HG02981 (cell line): ENCODE results near the gene RAB1B.
"Not testable (repeated sequence)": the region's sequence is repeated elsewhere in the genome, so short reads cannot be mapped to it uniquely, and the experiment has no call there.

Experiments
- ATAC-seq: cut with Tn5 transposase; IDR thresholded peaks from one replicate; pipeline ENCODE4 v1.9.1; 2021; ENCODE audit warnings: mild to moderate bottlenecking, moderate library complexity; ENCODE audit not compliant: unreplicated experiment

Gene RAB1B

GRCh38 chr11:66317723-66318599 lies 49.5 kb downstream of the RAB1B start:
- no peak for ATAC-seq

DNA sequence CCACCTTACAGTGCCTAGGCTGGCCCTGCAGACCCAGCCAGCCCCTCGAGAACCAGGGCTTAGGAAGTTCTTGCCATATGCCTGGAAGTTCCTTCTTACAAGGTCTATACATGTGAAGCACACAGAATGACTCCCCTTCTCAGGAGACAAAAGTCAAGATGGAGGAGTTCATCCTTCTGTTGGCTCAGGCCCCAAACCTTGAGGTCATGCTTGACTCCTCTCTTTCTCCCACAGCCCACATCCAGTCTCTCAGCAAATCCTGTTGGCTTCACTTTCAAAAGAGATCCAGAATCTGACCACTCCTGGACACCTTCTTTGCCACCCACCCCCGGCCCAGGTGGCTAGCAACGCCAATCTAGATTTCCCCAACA lies 50.1 kb downstream of the RAB1B start:
- no peak for ATAC-seq

DNA sequence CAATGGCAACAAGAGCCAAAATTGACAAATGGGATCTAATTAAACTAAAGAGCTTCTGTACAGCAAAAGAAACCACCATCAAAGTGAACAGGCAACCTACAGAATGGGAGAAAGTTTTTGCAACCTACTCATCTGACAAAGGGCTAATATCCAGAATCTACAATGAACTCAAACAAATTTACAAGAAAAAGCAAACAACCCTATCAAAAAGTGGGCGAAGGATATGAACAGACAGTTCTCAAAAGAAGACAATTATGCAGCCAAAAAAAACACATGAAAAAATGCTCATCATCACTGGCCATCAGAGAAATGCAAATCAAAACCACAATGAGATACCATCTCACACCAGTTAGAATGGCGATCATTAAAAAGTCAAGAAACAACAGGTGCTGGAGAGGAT lies 51.9 kb downstream of the RAB1B start:
- not testable (repeated sequence) for ATAC-seq

GRCh38 chr11:66320748-66321147 lies 52.3 kb downstream of the RAB1B start:
- ATAC-seq = not testable (repeated sequence)

DNA sequence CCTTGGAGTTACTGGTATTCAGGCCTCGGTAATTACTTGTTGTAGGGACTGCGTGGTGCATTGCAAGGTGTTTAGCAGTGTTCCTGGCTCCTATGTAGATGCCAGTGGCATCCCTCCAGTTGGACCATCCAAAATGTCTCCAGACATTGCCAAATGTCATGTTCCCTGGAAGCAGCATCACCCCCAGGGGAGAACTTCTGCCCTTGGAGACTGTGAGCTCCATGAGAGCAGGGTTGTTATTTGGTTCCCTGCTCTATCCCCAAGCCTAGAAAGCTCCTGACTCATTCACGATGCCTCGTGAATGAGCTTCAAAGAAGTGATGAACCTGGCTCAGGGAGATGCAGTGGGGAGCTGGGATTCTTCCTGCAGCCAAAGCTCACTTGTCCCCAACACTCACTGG lies 53.2 kb downstream of the RAB1B start:
- ATAC-seq = no peak

- no peak for ATAC-seq
Measured at GRCh38 chr11:66322732-66323427, 54.4 kb downstream of the RAB1B start.

DNA sequence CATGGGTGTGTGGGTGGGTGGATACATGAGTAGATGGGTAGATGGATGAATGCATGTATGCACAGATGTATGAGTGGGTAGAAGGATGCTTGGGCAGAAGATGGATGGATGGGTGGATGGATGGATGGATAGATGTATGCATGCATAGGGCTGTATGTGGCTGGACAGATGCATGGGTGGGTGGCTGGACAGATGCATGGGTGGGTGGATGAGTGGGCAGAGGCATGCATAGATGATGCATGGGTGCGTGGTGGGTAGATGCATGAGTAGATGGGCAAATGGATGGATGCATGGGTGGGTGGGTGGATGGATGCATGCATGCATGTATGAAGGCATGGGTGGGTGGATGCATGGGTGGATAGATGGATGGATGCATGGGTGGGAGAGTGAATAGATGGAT lies 55.2 kb downstream of the RAB1B start:
- ATAC-seq = no peak

DNA sequence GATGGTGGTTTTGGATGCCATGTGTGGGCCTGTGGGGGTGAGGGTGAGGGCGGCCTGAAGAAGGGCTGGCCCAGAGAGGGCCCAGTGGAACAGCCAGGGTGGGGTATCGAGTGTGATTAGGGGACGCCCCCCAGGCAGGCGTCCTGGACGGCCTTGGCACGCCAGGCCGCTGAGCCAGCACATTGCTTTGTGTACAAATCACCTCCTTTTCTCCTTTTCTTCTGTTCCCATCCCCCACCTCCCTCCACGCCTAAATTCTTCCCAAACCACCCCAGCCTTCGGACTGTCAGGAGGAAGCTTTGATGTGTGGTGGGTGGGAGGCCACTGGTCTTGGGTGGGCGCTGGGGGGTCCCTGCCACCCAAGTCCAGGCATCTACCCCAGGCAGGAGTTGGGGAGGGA lies 56.2 kb downstream of the RAB1B start:
- ATAC-seq = no peak

DNA sequence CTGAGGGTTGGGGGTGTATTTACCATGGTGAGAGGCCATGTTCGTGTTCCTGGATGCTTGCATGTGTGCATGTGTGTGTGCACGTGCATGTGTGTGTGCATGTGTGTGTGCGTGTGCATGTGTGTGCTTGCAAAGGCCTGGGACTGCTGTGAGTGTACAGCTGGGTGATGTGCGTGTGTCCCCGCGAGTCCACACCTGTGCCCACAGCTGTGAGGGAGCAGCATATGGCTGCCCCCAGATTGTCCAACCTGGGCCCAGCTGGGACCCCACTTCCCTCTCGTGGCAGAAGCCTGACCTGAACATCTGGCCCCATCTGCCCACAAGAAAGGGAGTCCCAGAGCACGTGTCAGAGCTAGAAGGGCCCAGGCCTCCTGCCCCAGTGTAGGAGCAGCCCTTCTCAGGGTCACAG lies 56.8 kb downstream of the RAB1B start:
- no peak for ATAC-seq

DNA sequence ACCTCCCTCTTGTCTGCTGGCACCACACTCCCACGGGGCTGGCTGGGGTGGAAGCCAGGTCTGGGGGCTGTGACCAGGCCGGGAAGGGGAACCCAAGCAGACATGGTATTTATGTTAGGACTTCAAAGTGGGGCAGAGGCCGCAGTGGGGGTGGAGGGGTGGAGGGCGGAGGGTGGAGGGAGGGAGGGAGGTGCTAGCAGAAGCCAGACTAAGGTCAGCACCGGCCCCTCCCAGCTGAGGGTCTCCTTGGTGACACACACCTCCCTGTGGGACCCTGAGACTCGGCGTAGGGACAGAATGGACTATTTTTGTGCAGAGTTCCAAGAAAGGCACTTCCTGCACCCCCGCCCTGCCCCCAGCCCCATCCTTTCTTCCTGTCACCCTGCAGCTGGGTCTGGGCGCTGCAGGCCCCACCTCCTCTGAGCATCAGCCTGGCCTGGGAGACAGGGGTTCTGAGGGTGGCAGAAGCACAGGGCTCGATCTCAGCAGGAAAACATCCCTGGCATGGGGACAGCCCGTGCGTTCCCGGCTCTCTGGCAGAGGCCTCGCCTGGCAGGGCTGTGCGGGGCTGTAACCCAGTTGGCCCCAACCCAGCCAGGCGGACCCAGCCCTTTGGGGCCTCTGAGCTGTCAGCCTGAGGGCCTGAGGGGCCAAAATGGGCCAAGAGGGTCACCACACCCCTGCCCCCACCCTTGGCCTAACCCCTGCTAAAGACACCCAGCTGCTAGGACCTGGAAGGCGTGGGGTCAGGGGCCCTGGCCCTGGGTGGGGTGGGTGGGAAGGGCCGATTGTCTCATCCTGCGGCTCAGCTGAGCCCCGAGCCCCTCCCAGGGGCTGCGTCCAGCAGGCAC lies 58.0 kb downstream of the RAB1B start:
- no peak for ATAC-seq
